ENCODE measurements around the gene EPHA3. TPM values are rescaled to one million over a fixed set of nuclear protein-coding genes. Genes with fewer than 3 reads are reported as not detected.

The EPHA3 gene
- total RNA-seq, 1 experiment from 2014 or later: 21.5 TPM

DNA sequence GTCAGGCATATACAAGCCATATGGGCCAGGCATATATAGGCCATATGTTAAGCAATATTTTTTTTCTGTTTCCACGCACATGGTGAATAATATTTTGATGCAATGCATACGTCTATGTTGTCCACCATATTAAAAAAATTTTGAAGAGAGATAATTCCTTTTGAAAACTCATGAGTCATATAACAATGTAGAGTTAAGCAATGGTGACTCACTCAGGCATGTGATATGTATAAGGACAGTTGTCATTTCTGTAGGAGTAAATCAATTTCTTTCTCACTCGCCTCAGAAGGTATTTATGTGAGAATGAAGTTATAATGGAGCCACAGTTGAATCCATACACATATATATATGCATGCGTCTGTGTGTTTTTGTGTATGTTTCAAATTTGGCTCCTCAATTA, 272.6 kb downstream of the EPHA3 start:
- TF ChIP-seq EZH2 (IDR thresholded peaks at IDR 0.05; ENCODE audit: borderline replicate concordance, low read depth, low read length, poor library complexity, severe bottlenecking): no peak
- TF ChIP-seq, protein P1, sequence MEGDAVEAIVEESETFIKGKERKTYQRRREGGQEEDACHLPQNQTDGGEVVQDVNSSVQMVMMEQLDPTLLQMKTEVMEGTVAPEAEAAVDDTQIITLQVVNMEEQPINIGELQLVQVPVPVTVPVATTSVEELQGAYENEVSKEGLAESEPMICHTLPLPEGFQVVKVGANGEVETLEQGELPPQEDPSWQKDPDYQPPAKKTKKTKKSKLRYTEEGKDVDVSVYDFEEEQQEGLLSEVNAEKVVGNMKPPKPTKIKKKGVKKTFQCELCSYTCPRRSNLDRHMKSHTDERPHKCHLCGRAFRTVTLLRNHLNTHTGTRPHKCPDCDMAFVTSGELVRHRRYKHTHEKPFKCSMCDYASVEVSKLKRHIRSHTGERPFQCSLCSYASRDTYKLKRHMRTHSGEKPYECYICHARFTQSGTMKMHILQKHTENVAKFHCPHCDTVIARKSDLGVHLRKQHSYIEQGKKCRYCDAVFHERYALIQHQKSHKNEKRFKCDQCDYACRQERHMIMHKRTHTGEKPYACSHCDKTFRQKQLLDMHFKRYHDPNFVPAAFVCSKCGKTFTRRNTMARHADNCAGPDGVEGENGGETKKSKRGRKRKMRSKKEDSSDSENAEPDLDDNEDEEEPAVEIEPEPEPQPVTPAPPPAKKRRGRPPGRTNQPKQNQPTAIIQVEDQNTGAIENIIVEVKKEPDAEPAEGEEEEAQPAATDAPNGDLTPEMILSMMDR (conservative IDR thresholded peaks at IDR 0.05; ENCODE audit: low read depth, low read length): no peak
- Histone ChIP-seq H3K4me3 (ENCODE audit: low read depth, low read length, poor library complexity, severe bottlenecking) (no peak overlapping the region), H3K27ac (ENCODE audit: low read depth, low read length, poor library complexity, severe bottlenecking) (no peak overlapping the region), H3K4me1 (ENCODE audit: insufficient read depth, low read length, poor library complexity, severe bottlenecking) (peaks cover 8% of the 10 kb centered on the region), H3K36me3 (ENCODE audit: insufficient read depth, low read length, poor library complexity, severe bottlenecking) (no peaks in the 10 kb centered on the region), H3K27me3 (replicated peaks; ENCODE audit: insufficient read depth, low read depth, low read length, poor library complexity) (no peaks in the 10 kb centered on the region), H3K9me3 (ENCODE audit: low read depth, low read length, poor library complexity, severe bottlenecking) (no peaks in the 10 kb centered on the region)
- CTCF ChIA-PET: no interaction called here
- intact Hi-C loops (cut with micrococcal nuclease; ENCODE audit: unreplicated experiment): no loop called here
- DNase-seq (ENCODE audit: low spot score): peak; percentile 47
- POLR2A ChIA-PET (ENCODE audit: low non-redundant PET): no interaction called here
- BruUV-seq (replicated peaks): no TSS peak

DNA sequence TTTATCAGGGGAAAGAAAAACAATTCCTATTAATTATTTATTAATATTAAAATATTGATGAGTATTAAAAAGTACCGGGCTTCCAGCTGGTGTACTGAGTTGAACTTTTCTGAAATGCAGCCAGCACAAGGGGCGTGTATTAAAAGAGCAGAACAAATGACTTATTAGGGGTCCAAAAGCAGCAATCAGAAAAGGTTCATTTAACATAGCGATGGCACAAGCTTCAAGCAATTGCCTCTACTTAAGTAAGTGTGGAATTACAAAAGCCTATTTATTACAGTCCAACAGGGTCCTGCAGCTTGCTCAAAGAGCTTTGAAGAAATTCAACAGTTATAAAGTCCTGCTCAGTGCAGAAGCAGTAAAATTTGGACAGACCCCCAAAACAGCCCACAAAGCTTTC, 285.6 kb downstream of the EPHA3 start:
- TF ChIP-seq EZH2 (IDR thresholded peaks at IDR 0.05; ENCODE audit: borderline replicate concordance, low read depth, low read length, poor library complexity, severe bottlenecking): no peak
- TF ChIP-seq, protein P1 (conservative IDR thresholded peaks at IDR 0.05; ENCODE audit: low read depth, low read length): no peak
- CTCF ChIA-PET: no interaction called here
- no peaks in the 10 kb centered on the region for H3K9me3 ChIP-seq (ENCODE audit: low read depth, low read length, poor library complexity, severe bottlenecking)
- DNase-seq (ENCODE audit: low spot score): no peak
- no peaks in the 10 kb centered on the region for H3K4me1 ChIP-seq (ENCODE audit: insufficient read depth, low read length, poor library complexity, severe bottlenecking)
- no peaks in the 10 kb centered on the region for H3K27me3 ChIP-seq (replicated peaks; ENCODE audit: insufficient read depth, low read depth, low read length, poor library complexity)
- H3K36me3 ChIP-seq (ENCODE audit: insufficient read depth, low read length, poor library complexity, severe bottlenecking): no peaks in the 10 kb centered on the region
- H3K27ac ChIP-seq (ENCODE audit: low read depth, low read length, poor library complexity, severe bottlenecking): no peak overlapping the region
- POLR2A ChIA-PET (ENCODE audit: low non-redundant PET): no interaction called here
- intact Hi-C loops (cut with micrococcal nuclease; ENCODE audit: unreplicated experiment): no loop called here
- no TSS peak for BruUV-seq (replicated peaks)
- H3K4me3 ChIP-seq (ENCODE audit: low read depth, low read length, poor library complexity, severe bottlenecking): no peak overlapping the region

DNA sequence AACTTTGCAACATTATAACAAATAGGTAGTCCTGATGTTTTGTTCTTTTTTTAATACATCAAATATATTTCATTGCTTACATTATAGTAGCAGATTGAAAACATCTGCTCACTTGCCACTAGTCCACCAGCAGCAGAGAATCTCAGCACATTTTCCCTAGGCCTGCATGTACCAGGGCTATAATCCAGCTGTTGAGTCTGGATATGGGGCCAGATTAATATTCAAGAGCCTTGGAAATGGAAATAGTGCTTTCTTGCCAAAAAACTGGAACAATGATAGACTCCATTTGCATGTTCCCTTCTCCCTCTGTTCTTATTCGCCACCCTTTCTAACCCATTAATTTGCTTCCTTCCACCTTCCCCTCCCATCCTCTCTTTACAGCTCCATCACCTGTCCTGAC, 288.0 kb downstream of the EPHA3 start:
- no TSS peak for BruUV-seq (replicated peaks)
- no peaks in the 10 kb centered on the region for H3K36me3 ChIP-seq (ENCODE audit: insufficient read depth, low read length, poor library complexity, severe bottlenecking)
- ChIA-PET CTCF (no interaction called here), POLR2A (ENCODE audit: low non-redundant PET) (interaction anchor here (0.7 kb wide), 1 partner anchor 17 kb away, joined by 3 read pairs; no protein-coding TSS in a partner anchor)
- no peaks in the 10 kb centered on the region for H3K27me3 ChIP-seq (replicated peaks; ENCODE audit: insufficient read depth, low read depth, low read length, poor library complexity)
- DNase-seq (ENCODE audit: low spot score): no peak
- no peak overlapping the region for H3K27ac ChIP-seq (ENCODE audit: low read depth, low read length, poor library complexity, severe bottlenecking)
- intact Hi-C loops (cut with micrococcal nuclease; ENCODE audit: unreplicated experiment): no loop called here
- H3K4me3 ChIP-seq (ENCODE audit: low read depth, low read length, poor library complexity, severe bottlenecking): no peak overlapping the region
- TF ChIP-seq, protein P1 (conservative IDR thresholded peaks at IDR 0.05; ENCODE audit: low read depth, low read length): no peak
- TF ChIP-seq EZH2 (IDR thresholded peaks at IDR 0.05; ENCODE audit: borderline replicate concordance, low read depth, low read length, poor library complexity, severe bottlenecking): no peak
- H3K9me3 ChIP-seq (ENCODE audit: low read depth, low read length, poor library complexity, severe bottlenecking): no peaks in the 10 kb centered on the region
- H3K4me1 ChIP-seq (ENCODE audit: insufficient read depth, low read length, poor library complexity, severe bottlenecking): no peaks in the 10 kb centered on the region

Measured in A673 (cell line).